Muscle layer of colon (tissue), 2 donors: ENCODE results near the gene ATP2B1.

ENCODE experiments used
- H3K27ac ChIP-seq: one replicate; pipeline ENCODE4 v1.7.0; 2013; ENCODE audit warnings: low read depth, mild to moderate bottlenecking, low read length, moderate library complexity
- H3K27me3 ChIP-seq, 2 donors: one replicate each; pipeline ENCODE4 v1.7.0; 2013; ENCODE audit warnings: low read length in 2 of 2, mild to moderate bottlenecking in 2 of 2; ENCODE audit not compliant: insufficient read depth in 2 of 2, control insufficient read depth in 1 of 2
- H3K36me3 ChIP-seq: one replicate; pipeline ENCODE4 v1.7.0; 2013; ENCODE audit warnings: mild to moderate bottlenecking, low read length; ENCODE audit not compliant: insufficient read depth
- H3K4me1 ChIP-seq: one replicate; pipeline ENCODE4 v1.7.0; 2013; ENCODE audit warnings: mild to moderate bottlenecking, low read length; ENCODE audit not compliant: insufficient read depth
- H3K4me3 ChIP-seq, 2 donors: one replicate each; pipeline ENCODE4 v1.7.0; 2013; ENCODE audit warnings: low read length in 2 of 2, low read depth in 1 of 2, mild to moderate bottlenecking in 1 of 2, moderate library complexity in 1 of 2
- H3K9ac ChIP-seq: one replicate; pipeline ENCODE4 v1.7.0; 2013; ENCODE audit warnings: low read length
- H3K9me3 ChIP-seq: one replicate; pipeline ENCODE4 v1.7.0; 2013; ENCODE audit warnings: mild to moderate bottlenecking, low read length
- donor health status: abdominal sarcoma.
- donor health status: Adenocarcinoma of cecum.

The ATP2B1 gene

DNA sequence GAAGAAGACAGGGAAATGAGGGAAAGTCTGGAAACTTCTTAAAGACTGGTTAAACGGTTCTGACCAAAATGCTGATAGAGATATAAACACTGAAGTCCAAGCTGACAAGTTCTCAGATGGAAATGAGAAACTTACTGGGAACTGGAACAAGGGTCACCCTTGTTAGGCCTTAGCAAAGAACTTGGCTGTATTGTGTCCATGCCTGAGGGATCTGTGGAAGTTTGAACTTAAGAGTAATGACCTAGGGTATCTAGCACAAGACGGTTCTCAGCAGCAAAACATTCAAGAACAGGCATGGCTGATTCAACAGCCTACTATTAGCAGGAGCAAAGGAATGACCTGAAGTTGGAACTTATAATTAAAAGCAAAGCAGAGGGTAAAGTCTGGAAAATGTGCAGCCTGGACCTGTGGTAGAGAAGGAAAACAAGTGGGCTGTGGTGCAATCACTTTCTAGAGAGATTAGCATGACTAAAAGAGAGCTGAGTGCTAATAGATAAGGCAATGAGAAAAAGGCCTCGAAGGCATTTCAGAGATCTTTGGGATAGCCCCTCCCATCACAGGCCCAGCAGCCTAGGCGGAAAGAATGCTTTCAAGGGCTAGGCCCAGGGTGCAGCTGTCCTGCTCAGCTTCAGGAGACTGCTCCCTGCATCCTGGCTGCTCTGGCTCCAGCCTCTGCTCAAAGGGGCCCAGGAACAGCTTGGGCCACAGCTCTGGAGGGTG is 60.3 kb downstream of the ATP2B1 start:
- H3K9ac ChIP-seq = no peak overlapping the region
- no peak overlapping the region for H3K4me3 ChIP-seq
- peaks cover 7% of the 10 kb centered on the region for H3K4me1 ChIP-seq
- no peak overlapping the region for H3K27ac ChIP-seq
- no peaks in the 10 kb centered on the region for H3K27me3 ChIP-seq
- H3K36me3 ChIP-seq = no peaks in the 10 kb centered on the region
- no peaks in the 10 kb centered on the region for H3K9me3 ChIP-seq

DNA sequence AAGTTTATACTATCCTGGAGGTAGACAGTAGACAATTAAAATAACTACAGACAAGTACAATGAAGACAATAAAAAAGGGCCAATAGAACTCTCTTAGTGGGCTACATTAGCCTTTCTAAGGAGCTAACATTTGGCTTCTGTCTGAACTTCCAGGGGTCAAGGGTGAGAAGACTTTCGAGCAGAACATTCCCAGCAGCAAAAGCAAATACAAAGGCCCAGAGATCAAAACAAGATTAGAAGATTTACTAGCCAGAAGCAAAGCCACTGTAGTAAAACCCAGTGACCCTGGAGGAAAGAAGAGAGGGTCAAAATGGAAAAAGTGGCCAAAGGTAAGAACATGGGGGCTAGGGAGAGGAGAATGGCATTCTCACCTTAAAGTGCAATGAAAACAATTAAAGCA is 63.2 kb downstream of the ATP2B1 start:
- Histone ChIP-seq H3K36me3 (no peaks in the 10 kb centered on the region), H3K9ac (no peak overlapping the region), H3K9me3 (no peaks in the 10 kb centered on the region), H3K27ac (no peak overlapping the region), H3K4me1 (peaks cover 7% of the 10 kb centered on the region), H3K27me3 (no peaks in the 10 kb centered on the region), H3K4me3 (no peak overlapping the region)

- Histone ChIP-seq H3K9ac (no peak overlapping the region), H3K27me3 (no peaks in the 10 kb centered on the region), H3K9me3 (no peaks in the 10 kb centered on the region), H3K4me3 (no peak overlapping the region), H3K36me3 (no peaks in the 10 kb centered on the region), H3K4me1 (peaks cover 7% of the 10 kb centered on the region), H3K27ac (no peak overlapping the region)
These were observed 65.7 kb downstream of the ATP2B1 start for GRCh38 chr12:89642959-89643358.

- no peaks in the 10 kb centered on the region for H3K9me3 ChIP-seq
- no peak overlapping the region for H3K9ac ChIP-seq
- no peak overlapping the region for H3K27ac ChIP-seq
- H3K4me3 ChIP-seq = no peak overlapping the region
- H3K27me3 ChIP-seq = no peaks in the 10 kb centered on the region
- no peaks in the 10 kb centered on the region for H3K4me1 ChIP-seq
- no peaks in the 10 kb centered on the region for H3K36me3 ChIP-seq
These were observed 71.9 kb downstream of the ATP2B1 start for GRCh38 chr12:89636776-89637160.

DNA sequence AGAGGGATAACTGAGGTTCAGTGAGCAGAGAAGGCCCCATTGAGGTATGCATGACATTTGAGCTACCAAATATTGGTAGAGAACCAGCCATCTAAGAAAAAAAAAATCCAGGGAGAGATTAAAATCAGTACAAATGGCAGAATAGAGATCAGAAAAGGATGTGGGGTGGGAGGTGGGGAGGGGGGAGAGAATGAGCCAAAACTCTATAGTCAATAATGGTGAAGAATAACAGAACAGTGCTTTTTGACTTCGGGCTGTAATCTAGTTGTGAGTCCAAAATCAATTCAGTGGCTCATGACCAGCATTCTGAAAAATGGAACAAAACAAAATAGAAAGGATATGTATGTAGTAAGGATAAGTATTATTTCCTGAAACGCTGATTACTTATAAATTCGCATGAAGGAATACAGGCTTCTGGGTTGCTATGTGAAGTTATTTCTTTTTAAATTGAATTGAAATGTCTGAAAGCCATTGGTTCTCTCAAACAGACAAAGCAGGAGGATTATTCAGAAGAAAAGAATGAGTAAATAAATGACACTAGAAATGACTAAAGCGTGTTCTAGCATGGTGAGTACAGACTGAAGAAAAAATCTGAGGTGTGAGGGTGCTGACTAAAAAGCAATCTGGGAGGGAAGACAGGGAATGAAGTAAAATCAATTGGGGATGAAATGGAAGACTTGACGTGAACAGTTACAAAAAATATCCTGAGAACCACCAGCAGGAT is 72.4 kb downstream of the ATP2B1 start:
- Histone ChIP-seq H3K9ac (no peak overlapping the region), H3K4me3 (no peak overlapping the region), H3K27ac (no peak overlapping the region), H3K36me3 (no peaks in the 10 kb centered on the region), H3K27me3 (no peaks in the 10 kb centered on the region), H3K9me3 (no peaks in the 10 kb centered on the region), H3K4me1 (no peaks in the 10 kb centered on the region)

- H3K9ac ChIP-seq = no peak overlapping the region
- H3K27ac ChIP-seq = no peak overlapping the region
- H3K4me1 ChIP-seq = no peaks in the 10 kb centered on the region
- no peak overlapping the region for H3K4me3 ChIP-seq
- peaks cover 5% of the 10 kb centered on the region for H3K36me3 ChIP-seq
- H3K9me3 ChIP-seq = no peaks in the 10 kb centered on the region
- no peaks in the 10 kb centered on the region for H3K27me3 ChIP-seq
These were observed 74.1 kb downstream of the ATP2B1 start for GRCh38 chr12:89634508-89634907.

DNA sequence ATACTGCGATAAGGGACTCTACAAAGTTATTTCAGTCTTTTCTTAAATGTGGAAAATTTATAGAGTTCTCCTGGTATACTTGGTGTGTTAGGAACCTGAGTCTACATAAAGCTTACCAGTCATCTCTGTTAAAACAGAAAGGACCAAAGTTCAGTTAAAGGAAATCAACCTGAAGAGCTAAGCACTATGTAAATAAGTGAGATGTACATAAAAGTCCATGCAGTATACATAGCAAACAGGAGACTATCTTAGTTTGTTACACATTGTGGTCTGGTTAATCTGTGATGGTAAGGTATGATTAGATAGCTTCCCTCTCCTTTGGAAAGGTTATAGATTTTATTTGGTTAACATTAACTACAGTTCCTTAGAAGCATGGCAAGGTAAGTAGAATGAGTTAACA is 75.9 kb downstream of the ATP2B1 start:
- Histone ChIP-seq H3K27me3 (no peaks in the 10 kb centered on the region), H3K4me1 (no peaks in the 10 kb centered on the region), H3K27ac (no peak overlapping the region), H3K36me3 (peaks cover 15% of the 10 kb centered on the region), H3K9me3 (no peaks in the 10 kb centered on the region), H3K4me3 (no peak overlapping the region), H3K9ac (no peak overlapping the region)

DNA sequence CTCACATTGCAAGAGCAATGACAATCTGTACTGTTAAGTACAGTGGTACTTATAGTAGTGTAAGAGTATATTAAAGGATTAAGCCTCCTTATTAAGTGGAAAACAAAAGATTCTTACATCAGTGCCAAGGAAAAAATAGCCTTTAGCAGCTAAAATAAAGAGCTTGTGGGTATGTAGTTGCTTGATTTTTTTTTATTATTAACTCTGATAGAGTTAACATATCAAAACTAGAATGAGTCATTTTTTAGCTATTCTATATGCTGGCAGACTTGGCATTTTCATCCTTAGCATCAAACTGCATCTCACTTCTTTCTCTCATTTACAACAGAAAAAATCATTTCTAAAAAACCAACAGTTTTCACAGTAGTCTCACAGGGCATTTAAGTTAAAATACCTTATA is 86.5 kb downstream of the ATP2B1 start:
- H3K4me3 ChIP-seq = no peak overlapping the region
- H3K4me1 ChIP-seq = no peaks in the 10 kb centered on the region
- no peaks in the 10 kb centered on the region for H3K27me3 ChIP-seq
- H3K9me3 ChIP-seq = no peaks in the 10 kb centered on the region
- peaks cover 9% of the 10 kb centered on the region for H3K36me3 ChIP-seq
- no peak overlapping the region for H3K27ac ChIP-seq
- no peak overlapping the region for H3K9ac ChIP-seq

DNA sequence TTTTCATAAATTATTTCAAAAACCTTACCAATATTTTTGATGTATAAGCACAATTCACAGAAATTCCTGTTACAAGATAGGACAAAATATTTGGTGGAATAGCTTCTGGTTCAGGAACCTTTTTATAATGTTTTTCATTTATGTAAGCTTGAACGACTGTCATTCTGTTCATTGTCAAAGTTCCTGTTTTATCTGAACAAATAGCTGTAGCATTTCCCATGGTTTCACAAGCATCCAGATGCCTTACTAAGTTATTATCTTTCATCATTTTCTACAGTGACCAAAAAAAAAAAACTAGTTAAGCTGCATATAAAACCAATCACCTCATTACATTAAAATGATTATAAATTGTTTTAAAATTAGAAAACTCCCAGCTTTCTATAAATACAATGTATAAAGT is 87.1 kb downstream of the ATP2B1 start:
- Histone ChIP-seq H3K9me3 (no peaks in the 10 kb centered on the region), H3K27ac (no peak overlapping the region), H3K27me3 (no peaks in the 10 kb centered on the region), H3K36me3 (peaks cover 9% of the 10 kb centered on the region), H3K4me3 (no peak overlapping the region), H3K4me1 (no peaks in the 10 kb centered on the region), H3K9ac (no peak overlapping the region)

DNA sequence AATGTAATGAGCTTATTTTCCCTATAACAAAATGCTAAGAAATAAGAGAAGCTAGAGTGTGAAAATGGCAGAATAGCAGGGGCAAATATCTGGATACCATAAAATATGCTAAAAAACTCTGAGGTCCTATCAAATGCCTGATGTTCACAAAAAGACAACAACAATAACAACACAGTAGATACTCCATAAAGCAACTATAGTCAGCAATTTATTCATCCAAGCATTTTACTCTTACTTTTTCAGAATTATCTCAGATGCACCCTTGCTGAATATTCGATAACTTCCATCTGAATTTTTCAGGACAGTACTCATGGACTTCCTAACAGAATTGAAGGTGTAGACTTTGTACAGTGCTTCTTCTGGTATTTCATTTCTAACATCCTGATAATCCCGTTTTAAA is 88.9 kb downstream of the ATP2B1 start:
- no peaks in the 10 kb centered on the region for H3K9me3 ChIP-seq
- no peak overlapping the region for H3K4me3 ChIP-seq
- peaks cover 12% of the 10 kb centered on the region for H3K36me3 ChIP-seq
- H3K27me3 ChIP-seq = no peaks in the 10 kb centered on the region
- no peak overlapping the region for H3K27ac ChIP-seq
- no peaks in the 10 kb centered on the region for H3K4me1 ChIP-seq
- H3K9ac ChIP-seq = no peak overlapping the region

DNA sequence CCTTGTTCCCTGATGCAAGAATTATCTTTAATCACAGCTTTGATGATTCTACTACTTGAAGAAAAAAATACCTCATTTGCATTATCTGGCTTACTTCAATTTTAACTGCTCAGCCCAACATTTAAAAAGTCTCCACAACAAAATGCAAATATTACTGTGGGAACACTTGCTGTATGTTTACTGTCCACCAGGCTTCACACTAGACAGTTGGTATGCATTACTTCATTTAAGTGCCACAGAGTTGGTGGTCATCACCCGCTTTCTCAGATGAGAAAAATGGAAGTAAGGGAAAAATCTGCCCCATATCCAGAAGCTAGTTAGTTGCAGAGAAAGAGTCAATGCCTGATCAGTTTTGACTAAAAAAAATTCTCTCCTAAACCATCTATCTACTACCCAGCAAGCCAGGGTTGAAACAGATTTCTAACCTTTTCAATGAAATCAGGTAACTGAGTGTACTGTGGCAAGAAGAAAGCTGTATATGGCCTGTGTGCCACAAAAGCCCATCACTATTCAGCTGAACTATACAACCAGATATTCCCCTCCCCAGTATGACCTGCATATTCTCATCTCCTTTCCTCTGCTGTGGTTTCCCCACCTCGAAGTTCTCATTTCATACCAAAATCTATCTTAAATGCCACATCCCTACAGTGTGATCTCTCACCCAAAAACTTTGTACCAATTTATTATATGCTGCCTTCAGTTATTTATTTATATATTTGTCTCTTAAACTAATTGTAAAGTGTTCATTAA is 90.3 kb downstream of the ATP2B1 start:
- Histone ChIP-seq H3K4me3 (no peak overlapping the region), H3K27ac (no peak overlapping the region), H3K27me3 (no peaks in the 10 kb centered on the region), H3K9ac (no peak overlapping the region), H3K36me3 (peaks cover 12% of the 10 kb centered on the region), H3K4me1 (no peaks in the 10 kb centered on the region), H3K9me3 (no peaks in the 10 kb centered on the region)
